Motor neuron (in vitro differentiated cells): ENCODE measurements around the gene CXCL10. TPM values are rescaled to one million over a fixed set of nuclear protein-coding genes. Genes with fewer than 3 reads are reported as not detected.

Experiments used
- ATAC-seq, 8 experiments: fragments of 200-7000 bp; cut with Tn5 transposase; replicated peaks in 6 of 8; 2 replicates each; pipeline ENCODE4 v1.8.0; 2021; ENCODE audit warnings: mild to moderate bottlenecking in 8 of 8, moderate library complexity in 8 of 8
- H3K27ac ChIP-seq, 2 donors: fragments of 250-450 bp; sonication (Bioruptor Pico); 2 replicates each; pipeline ENCODE4 v1.9.0; 2021; ENCODE audit warnings: antibody characterized with exemption in 2 of 2, mild to moderate bottlenecking in 2 of 2, moderate library complexity in 1 of 2
- H3K4me1 ChIP-seq, 2 donors: fragments of 250-450 bp; sonication (Bioruptor Pico); replicated peaks in 1 of 2; 2 replicates each; pipeline ENCODE4 v1.6.1; 2021; ENCODE audit warnings: antibody characterized with exemption in 2 of 2, mild to moderate bottlenecking in 2 of 2, moderate library complexity in 1 of 2
- H3K4me3 ChIP-seq, 5 donors: fragments of 250-450 bp; sonication (Bioruptor Pico); 2 replicates each; pipeline ENCODE4 v1.9.0; 2021; ENCODE audit warnings: antibody characterized with exemption in 5 of 5, mild to moderate bottlenecking in 5 of 5, moderate library complexity in 4 of 5
- WGBS, 10 experiments: fragments of 450-650 bp; shearing (Covaris generic); methylation state at CpG; one replicate each; pipeline ENCODE4 v1.0.0; 2022; 5-methylcytosine and 5-hydroxymethylcytosine counted together
- in situ Hi-C, 9 experiments: fragments of 400-800 bp; cut with MboI; loops; one replicate each; pipeline ENCODE4 v1.15.0; 2021; ENCODE audit warnings: low sequenced_read_pairs in 9 of 9, low pct_unique_long_range_greater_than_20kb in 2 of 9; ENCODE audit not compliant: unreplicated experiment in 9 of 9
- total RNA-seq, 8 experiments: library from RNA; unstranded; fragments of 300-600 nt; gene quantifications; 2 replicates each; pipeline versions ENCODE4 v1.2.3 to v1.2.4, GENCODE V29; 2022

Gene CXCL10
- total RNA-seq, result 1 to 10 TPM in 1 of 8 experiments, under 1 TPM in 2, not detected in 5; 0.46 to 3.4 (median 0.87) TPM

GRCh38 chr4:76023389-76023788 is at the start of gene CXCL10:
TSS of gene CXCL10 (minus strand) at chr4:76023497. CDS start at chr4:76023431, 66 bp downstream.
- peaks cover 0 to 2% of the 10 kb centered on the region in 2 donors for H3K4me1 ChIP-seq
- no peak within 1 kb of the TSS for H3K27ac ChIP-seq
- 0 to 83% (median 20%) methylated on average over 1 to 3 of the region's 3 CpGs for WGBS, 10 experiments
- peak in 2 of 8 experiments; percentile 53 to 70 for ATAC-seq
- H3K4me3 ChIP-seq, result no peak within 1 kb of the TSS
- in situ Hi-C loops, result no loop called here

GRCh38 chr4:76072760-76073159 is 49.5 kb upstream of the CXCL10 start:
- no peak overlapping the region for H3K27ac ChIP-seq
- peak in 3 of 8 experiments; percentile 53 to 68 (median 67) for ATAC-seq
- no peaks in the 10 kb centered on the region for H3K4me1 ChIP-seq
- WGBS, 10 experiments, result 8 to 86% (median 57%) methylated on average over 1 to 4 of the region's 4 CpGs
- H3K4me3 ChIP-seq, result no peak overlapping the region
- in situ Hi-C loops, result loop anchor here in 1 of 9 experiments (10.0 kb wide), 1 partner anchor 78 kb away; the partner anchor contains the start of gene SDAD1

- WGBS, 10 experiments, result 0 to 7% (median 0%) methylated on average over 1 to 2 of the region's 2 CpGs; no CpG with 5 or more reads in 1 of the 10 experiments
- H3K4me1 ChIP-seq, result no peaks in the 10 kb centered on the region
- ATAC-seq, result peak; percentile 56 to 96 (median 74)
- H3K27ac ChIP-seq, result no peak overlapping the region
- in situ Hi-C loops, result loop anchor here in 2 of 9 experiments (5.0 to 10.0 kb wide), 2 partner anchors 70 to 73 kb away; partner anchors contain the start of gene SDAD1 (in 1 of the 2)
- no peak overlapping the region for H3K4me3 ChIP-seq
These were observed 44.5 kb upstream of the CXCL10 start for GRCh38 chr4:76067652-76068286.

- H3K4me3 ChIP-seq, result no peak overlapping the region
- H3K4me1 ChIP-seq, result no peaks in the 10 kb centered on the region
- ATAC-seq, result no peak
- no peak overlapping the region for H3K27ac ChIP-seq
- 67 to 100% (median 93%) methylated on average over 1 to 3 of the region's 3 CpGs; no CpG with 5 or more reads in 7 of the 10 experiments for WGBS, 10 experiments
- in situ Hi-C loops, result loop anchor here in 2 of 9 experiments (5.0 to 10.0 kb wide), 2 partner anchors 69 to 72 kb away; partner anchors contain the start of gene SDAD1 (in 1 of the 2)
These were observed 43.2 kb upstream of the CXCL10 start for GRCh38 chr4:76066546-76066945.

- Histone ChIP-seq H3K27ac (no peak overlapping the region), H3K4me3 (no peak overlapping the region), H3K4me1 (no peaks in the 10 kb centered on the region)
- 0 to 100% (median 82%) methylated on average over 1 of the region's 1 CpG; no CpG with 5 or more reads in 1 of the 10 experiments for WGBS, 10 experiments
- in situ Hi-C loops, result loop anchor here in 1 of 9 experiments (10.0 kb wide), 1 partner anchor 67 kb away; the partner anchor contains the start of gene SDAD1
- ATAC-seq, result no peak
These were observed 38.7 kb upstream of the CXCL10 start for GRCh38 chr4:76061982-76062381.

GRCh38 chr4:76061421-76061820 is 38.1 kb upstream of the CXCL10 start:
- in situ Hi-C loops, result loop anchor here in 1 of 9 experiments (10.0 kb wide), 1 partner anchor 67 kb away; the partner anchor contains the start of gene SDAD1
- 0 to 100% (median 78%) methylated on average over 1 of the region's 1 CpG; no CpG with 5 or more reads in 2 of the 10 experiments for WGBS, 10 experiments
- Histone ChIP-seq H3K4me1 (no peaks in the 10 kb centered on the region), H3K27ac (no peak overlapping the region), H3K4me3 (no peak overlapping the region)
- ATAC-seq, result no peak

- no peak overlapping the region for H3K27ac ChIP-seq
- no peak overlapping the region for H3K4me3 ChIP-seq
- H3K4me1 ChIP-seq, result no peaks in the 10 kb centered on the region
- ATAC-seq, result no peak
- in situ Hi-C loops, result loop anchor here in 1 of 9 experiments (10.0 kb wide), 1 partner anchor 66 kb away; the partner anchor contains the start of gene SDAD1
These were observed 37.2 kb upstream of the CXCL10 start for GRCh38 chr4:76060506-76060905.

GRCh38 chr4:76059750-76060149 is 36.5 kb upstream of the CXCL10 start:
- 17 to 88% (median 75%) methylated on average over 1 of the region's 1 CpG; no CpG with 5 or more reads in 4 of the 10 experiments for WGBS, 10 experiments
- Histone ChIP-seq H3K4me1 (no peaks in the 10 kb centered on the region), H3K27ac (no peak overlapping the region), H3K4me3 (no peak overlapping the region)
- in situ Hi-C loops, result loop anchor here in 1 of 9 experiments (10.0 kb wide), 1 partner anchor 65 kb away; the partner anchor contains the start of gene SDAD1
- ATAC-seq, result no peak

- ATAC-seq, result no peak
- WGBS, 10 experiments, result 27 to 93% (median 69%) methylated on average over 2 to 3 of the region's 3 CpGs
- Histone ChIP-seq H3K4me3 (no peak overlapping the region), H3K27ac (no peak overlapping the region), H3K4me1 (peaks cover under 1 to 2% of the 10 kb centered on the region in 2 donors)
- in situ Hi-C loops, result no loop called here
These were observed 35.7 kb upstream of the CXCL10 start for GRCh38 chr4:76058888-76059426.

GRCh38 chr4:76058302-76058701 is 35.0 kb upstream of the CXCL10 start:
- no peak for ATAC-seq
- in situ Hi-C loops, result no loop called here
- Histone ChIP-seq H3K27ac (no peak overlapping the region), H3K4me1 (peaks cover 4 to 5% of the 10 kb centered on the region in 2 donors), H3K4me3 (no peak overlapping the region)

GRCh38 chr4:76055421-76055820 is 32.1 kb upstream of the CXCL10 start:
- H3K27ac ChIP-seq, result no peak overlapping the region
- peaks cover 4 to 5% of the 10 kb centered on the region in 2 donors for H3K4me1 ChIP-seq
- WGBS, 10 experiments, result 5 to 80% (median 57%) methylated on average over 1 to 2 of the region's 2 CpGs; no CpG with 5 or more reads in 2 of the 10 experiments
- in situ Hi-C loops, result no loop called here
- no peak for ATAC-seq
- no peak overlapping the region for H3K4me3 ChIP-seq

- WGBS, 10 experiments, result 14 to 100% (median 85%) methylated on average over 1 to 2 of the region's 2 CpGs; no CpG with 5 or more reads in 2 of the 10 experiments
- ATAC-seq, result peak in 2 of 8 experiments; percentile 22 to 57
- Histone ChIP-seq H3K4me1 (peaks cover 4 to 5% of the 10 kb centered on the region in 2 donors), H3K27ac (no peak overlapping the region), H3K4me3 (no peak overlapping the region)
- in situ Hi-C loops, result no loop called here
These were observed 31.7 kb upstream of the CXCL10 start for GRCh38 chr4:76055016-76055415.

- Histone ChIP-seq H3K27ac (no peak overlapping the region), H3K4me1 (peaks cover 4 to 5% of the 10 kb centered on the region in 2 donors), H3K4me3 (no peak overlapping the region)
- WGBS, 10 experiments, result 0 to 46% (median 17%) methylated on average over 1 to 4 of the region's 4 CpGs; no CpG with 5 or more reads in 1 of the 10 experiments
- ATAC-seq, result peak in 6 of 8 experiments; percentile 12 to 69 (median 37)
- in situ Hi-C loops, result no loop called here
These were observed 30.4 kb upstream of the CXCL10 start for GRCh38 chr4:76053730-76054129.
